Right lobe of liver (tissue), 4 donors: ENCODE results near the gene TSPAN4.

Experiments
- CTCF ChIP-seq, 4 donors: fragments of 200-600 bp in 3 of 4; fragments of 450-650 bp in 1 of 4; IDR thresholded peaks; one replicate each; pipeline versions ENCODE4 v1.5.1 to v1.8.0; 2016 to 2022; ENCODE audit warnings: antibody characterized with exemption in 4 of 4, mild to moderate bottlenecking in 2 of 4
- POLR2A ChIP-seq: fragments of 450-650 bp; IDR thresholded peaks from one replicate; pipeline ENCODE4 v1.6.1; 2017; ENCODE audit warnings: antibody characterized with exemption, mild to moderate bottlenecking
- donor health status: DM: no; HTN: no; CAD: no.
- donor health status: DM: no; HTN: no; CAD: no.
- donor health status: DM: no; HTN: yes; CAD: no.

- TF ChIP-seq CTCF (IDR thresholded peaks at IDR 0.05), result no peak
- TF ChIP-seq POLR2A, result no peak
Measured at GRCh38 chr11:890794-891540, 48.3 kb downstream of the TSPAN4 start.
